Stimulated activated CD8-positive, alpha-beta memory T cell treated with anti-CD3 and anti-CD28 coated beads, Interleukin-7, amount 100 ng/mL, for 24 hours (primary cell): ENCODE measurements around the gene ATPAF2.
A peak's percentile ranks its signal among the peaks of the same experiment; 100 is the strongest.

Source experiments
- DNase-seq: peaks from one replicate; pipeline ENCODE4 v3.0.0-alpha.2; 2020; ENCODE audit warnings: low read depth

ATPAF2 gene

DNA sequence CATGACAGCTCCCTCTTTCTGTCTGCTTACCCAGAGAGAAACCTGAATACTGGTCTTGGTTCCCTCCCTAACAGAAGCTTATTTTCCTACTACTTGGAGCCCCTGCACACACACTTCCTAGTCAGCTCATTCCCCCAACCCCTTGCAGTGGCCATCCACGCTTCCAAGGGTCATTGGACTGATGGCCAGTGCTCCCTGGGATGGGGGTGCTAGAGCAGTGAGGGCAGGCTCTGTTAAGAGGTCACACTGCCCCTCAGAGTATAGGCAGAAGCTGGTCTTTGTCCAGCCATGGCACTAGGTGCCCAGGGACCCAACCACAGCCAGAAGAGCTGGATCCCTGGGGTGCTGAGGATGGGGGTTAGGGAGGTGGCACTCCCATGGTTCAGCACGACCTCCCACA, 53.8 kb downstream of the ATPAF2 start:
- no peak for DNase-seq

GRCh38 chr17:17983776-17984175, 55.2 kb downstream of the ATPAF2 start:
- no peak for DNase-seq

DNA sequence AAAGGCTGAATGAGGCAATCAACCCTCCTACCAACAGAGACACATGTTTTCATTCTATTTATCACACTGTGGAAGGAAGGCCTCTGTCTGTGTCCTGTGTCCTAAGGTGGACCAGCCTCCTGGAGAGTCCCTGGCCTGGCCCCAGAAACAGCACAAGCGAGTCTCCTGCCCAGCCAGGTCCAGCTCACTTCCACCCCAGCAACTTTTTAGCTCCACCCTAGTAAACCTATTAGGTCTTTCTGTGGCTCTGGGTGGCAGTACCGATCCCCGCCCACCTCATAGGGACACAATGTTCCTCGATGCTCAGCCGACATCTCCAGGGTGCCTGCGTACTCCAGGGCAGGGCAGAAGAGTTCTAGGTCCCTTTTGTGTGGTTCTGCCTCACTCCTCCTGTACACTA, 55.6 kb downstream of the ATPAF2 start:
- DNase-seq = no peak

DNA sequence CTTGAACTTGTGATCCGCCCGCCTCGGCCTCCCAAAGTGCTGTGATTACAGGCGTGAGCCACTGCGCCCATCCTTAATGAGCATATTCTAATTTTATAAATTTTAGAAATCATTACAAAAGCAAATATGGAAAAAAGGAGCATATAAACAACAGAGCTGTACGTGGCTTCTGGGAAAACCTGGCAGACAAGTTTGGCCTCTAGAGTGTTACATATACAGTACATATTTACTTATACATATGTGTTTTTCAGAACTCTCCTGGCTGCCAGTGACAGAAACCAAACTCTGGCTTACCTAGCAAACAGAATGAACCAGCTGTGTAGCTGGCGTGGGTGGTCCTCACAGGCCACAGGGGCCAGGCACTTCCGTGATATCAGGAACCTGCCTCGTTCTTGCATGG, 56.2 kb downstream of the ATPAF2 start:
- DNase-seq = no peak

GRCh38 chr17:17981330-17981729, 57.6 kb downstream of the ATPAF2 start:
- DNase-seq = no peak

- no peak for DNase-seq
Measured at GRCh38 chr17:17979778-17980177, 59.2 kb downstream of the ATPAF2 start.

- DNase-seq = no peak
Measured at GRCh38 chr17:17978481-17979424, 60.2 kb downstream of the ATPAF2 start.

GRCh38 chr17:17976931-17977570, 61.9 kb downstream of the ATPAF2 start:
- no peak for DNase-seq

DNA sequence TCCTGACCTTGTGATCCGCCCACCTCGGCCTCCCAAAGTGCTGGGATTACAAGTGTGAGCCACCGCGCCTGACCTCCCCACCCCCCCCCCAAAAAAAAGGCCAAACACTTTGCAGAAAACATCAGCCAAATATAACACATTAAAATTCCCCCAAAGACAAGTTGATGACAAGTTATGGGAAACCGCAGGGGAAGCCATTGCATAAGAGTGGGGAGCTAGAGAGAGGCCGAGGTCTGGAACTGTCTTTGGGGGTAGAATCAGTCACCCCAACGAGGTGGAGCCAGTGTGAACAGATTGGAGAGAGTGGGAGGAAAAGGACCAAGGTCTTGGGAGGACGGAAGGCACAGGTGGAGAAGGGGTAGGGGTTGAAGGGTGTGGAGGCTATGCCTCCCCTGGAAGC, 63.5 kb downstream of the ATPAF2 start:
- DNase-seq = no peak

GRCh38 chr17:17972952-17973254, 66.1 kb downstream of the ATPAF2 start:
- no peak for DNase-seq

DNA sequence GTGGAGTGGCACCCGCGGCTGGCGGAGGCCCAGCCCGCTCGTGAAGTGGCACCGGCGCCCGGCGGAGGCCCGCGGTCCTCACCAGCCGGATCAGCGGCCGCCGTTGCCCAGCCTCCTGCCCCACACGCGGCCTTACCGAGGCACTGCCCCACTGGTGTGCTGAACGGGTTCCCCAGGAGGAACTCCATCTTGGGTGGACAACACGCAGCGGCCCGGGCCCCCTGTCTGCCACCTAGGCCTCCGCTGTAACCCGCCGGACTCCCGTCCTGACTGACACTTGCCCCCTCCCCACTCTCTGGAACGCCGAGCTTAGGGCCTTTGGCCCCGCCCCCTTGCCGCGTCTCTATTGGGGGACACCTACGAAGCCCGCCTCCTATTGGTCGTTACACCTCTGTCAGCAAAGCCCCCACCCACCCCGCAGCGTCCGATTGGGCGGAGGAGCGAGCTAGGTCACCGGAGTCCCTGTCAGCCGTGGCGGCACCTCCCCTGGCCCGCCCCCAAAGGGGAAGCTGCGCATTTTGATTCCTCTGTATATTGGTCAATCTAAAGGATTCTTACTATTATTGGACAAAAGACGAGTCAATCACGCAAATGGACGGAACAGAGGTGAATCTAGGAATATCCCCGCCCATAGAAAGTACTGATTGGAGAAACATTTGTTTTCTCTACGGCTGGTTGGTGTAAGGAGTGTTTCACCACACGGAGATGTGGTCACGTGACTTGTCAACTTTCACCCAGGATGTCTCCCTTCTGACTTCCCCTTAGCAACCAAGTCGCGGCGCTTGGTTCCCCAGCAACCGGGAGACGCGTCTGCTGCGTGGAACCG, 66.6 kb downstream of the ATPAF2 start, which contains the start of the genes DRC3 and TOM1L2:
DRC3 (plus strand) TSS at position 737 of the 826 bp plus-strand sequence. CDS start 4,737 bp downstream, outside the sequence.
TOM1L2 (minus strand) TSS at position 275 of the 826 bp plus-strand sequence; CDS start at position 188, 87 bp downstream.
- DNase-seq = peak; percentile 100

DNA sequence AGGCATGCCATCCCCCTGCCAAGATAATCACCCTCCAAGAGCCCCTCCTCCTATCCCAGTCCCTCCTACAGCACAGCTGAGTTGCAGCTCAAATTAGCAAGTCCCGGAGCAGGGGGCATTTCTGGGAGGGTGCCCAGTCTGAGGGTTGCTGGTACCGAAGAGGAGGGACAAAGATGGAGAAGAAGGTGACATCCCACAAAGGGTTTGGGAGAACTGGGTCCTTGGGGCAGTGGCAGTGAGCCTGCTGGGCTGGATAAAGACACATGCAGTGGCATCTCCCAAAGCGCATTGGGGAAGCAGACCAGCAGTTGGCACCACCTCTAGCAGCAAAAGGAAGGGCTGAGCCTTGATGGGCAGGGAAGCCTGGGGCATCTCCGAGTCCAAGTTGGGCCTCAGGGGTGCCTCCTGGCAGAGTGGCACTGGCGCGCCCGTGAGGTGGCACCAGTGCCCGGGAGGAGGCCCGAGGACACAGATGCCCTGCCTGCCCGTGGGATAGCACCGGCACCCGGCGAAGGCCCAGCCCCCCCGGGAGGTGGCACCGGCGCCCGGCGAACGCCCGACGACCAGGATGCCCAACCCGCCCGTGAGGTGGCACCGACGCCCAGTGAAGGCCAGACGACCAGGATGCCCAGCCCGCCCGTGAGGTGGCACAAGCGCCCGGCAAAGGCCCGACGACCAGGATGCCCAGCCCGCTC, 67.4 kb downstream of the ATPAF2 start:
- peak; percentile 16 for DNase-seq

GRCh38 chr17:17970699-17971430, 68.1 kb downstream of the ATPAF2 start:
- no peak for DNase-seq
